Measurements from ENCODE around the gene EVX2.

GRCh38 chr2:176039375-176039774 is 44.4 kb downstream of the EVX2 start:
- TF ChIP-seq CTCF (IDR thresholded peaks at IDR 0.05; ENCODE audit: poor library complexity, severe bottlenecking): no peak
- TF ChIP-seq EZH2 (IDR thresholded peaks at IDR 0.05; ENCODE audit: borderline replicate concordance, insufficient read depth, low read length, poor library complexity, severe bottlenecking): no peak
- no peak for TF ChIP-seq POLR2AphosphoS5 (IDR thresholded peaks at IDR 0.05)
